PFSK-1 (cell line): ENCODE measurements around the gene CFD. TPM values are rescaled to one million over a fixed set of nuclear protein-coding genes. Genes with fewer than 3 reads are reported as not detected.

Experiments used
- FOXP2 ChIP-seq: optimal IDR thresholded peaks from 2 replicates; pipeline ENCODE3; 2011; ENCODE audit warnings: borderline replicate concordance, control low read depth, inconsistent platforms; ENCODE audit not compliant: insufficient read depth; ENCODE audit errors: extremely low read length, extremely low read depth
- POLR2AphosphoS5 ChIP-seq: IDR thresholded peaks from 2 replicates; pipeline ENCODE4 v1.6.1; 2012; ENCODE audit warnings: low read depth, mild to moderate bottlenecking, control low read depth, low read length, moderate library complexity
- SIN3A ChIP-seq: IDR thresholded peaks from 2 replicates; pipeline ENCODE4 v1.6.1; 2012; ENCODE audit warnings: mild to moderate bottlenecking, low read length, moderate library complexity, borderline replicate concordance; ENCODE audit not compliant: insufficient read depth
- TAF1 ChIP-seq: IDR thresholded peaks from 2 replicates; pipeline ENCODE4 v1.6.1; 2012; ENCODE audit warnings: low read length, control low read depth, borderline replicate concordance; ENCODE audit not compliant: insufficient read depth
- polyA plus RNA-seq: library from polyadenylated mRNA; unstranded; fragments of >200 nt; gene quantifications from one replicate; pipeline ENCODE4 v1.2.1, GENCODE V29; 2012; ENCODE audit warnings: low read depth, missing spikeins; ENCODE audit not compliant: insufficient read length
- TF ChIP-seq, protein P1 (sequence below), 2 experiments: IDR thresholded peaks; 2 replicates each; pipeline versions ENCODE4 v1.6.1 to v1.8.0; 2011 to 2012; ENCODE audit warnings: low read depth in 2 of 2, low read length in 2 of 2, control low read depth in 1 of 2, inconsistent platforms in 1 of 2, mild to moderate bottlenecking in 1 of 2, moderate library complexity in 1 of 2; ENCODE audit not compliant: insufficient read depth in 1 of 2

The CFD gene
- 55.1 TPM for polyA plus RNA-seq

DNA sequence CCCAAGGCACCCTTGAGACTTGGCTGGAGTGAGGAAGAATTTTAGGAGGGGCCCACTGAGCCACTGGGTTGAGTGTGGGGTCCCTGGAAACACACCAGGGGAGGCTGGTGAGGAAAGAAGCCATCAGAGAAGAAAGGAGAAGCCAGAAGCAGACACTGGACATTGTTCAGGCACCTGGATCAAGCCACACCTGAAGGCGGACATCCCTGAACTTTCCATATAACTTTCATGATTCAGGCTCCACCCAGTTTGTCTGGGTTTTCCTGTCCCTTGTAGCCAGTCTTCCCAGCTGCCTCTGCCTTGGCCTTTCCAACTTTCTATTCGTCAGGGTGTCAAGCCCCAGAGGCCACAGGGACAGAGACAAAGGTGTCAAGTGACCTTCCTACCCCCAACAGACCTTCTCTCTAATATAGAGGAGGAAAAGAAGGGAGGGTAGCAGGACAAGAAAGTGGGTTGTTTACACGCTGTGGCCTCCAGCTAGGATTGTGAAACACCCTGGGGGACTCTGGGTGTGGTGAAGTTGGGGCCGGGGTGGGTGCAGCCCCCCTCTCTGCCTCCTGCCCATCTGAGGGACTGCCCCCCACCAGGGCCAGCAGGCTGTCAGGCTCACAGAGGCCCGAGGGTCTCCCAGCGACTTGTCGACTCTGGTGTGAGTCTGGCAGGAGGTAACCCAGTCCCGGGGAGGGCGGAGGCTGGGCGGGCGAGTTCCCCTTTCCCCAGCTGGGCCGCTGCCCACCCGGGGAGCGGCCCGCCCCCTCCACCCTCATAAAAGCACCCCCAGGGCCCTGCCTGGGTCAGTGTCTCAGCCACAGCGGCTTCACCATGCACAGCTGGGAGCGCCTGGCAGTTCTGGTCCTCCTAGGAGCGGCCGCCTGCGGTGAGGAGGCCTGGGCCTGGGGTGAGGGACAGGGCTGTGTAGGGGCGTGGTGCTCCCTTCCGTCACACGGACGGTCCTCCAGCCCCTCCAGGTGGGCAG lies at the start of gene CFD:
Gene CFD, plus strand, starts transcription at position 797 of the 976 bp plus-strand sequence. Its CDS starts 26 bp downstream, at position 823.
- no peak for TF ChIP-seq TAF1
- no peak for TF ChIP-seq FOXP2
- TF ChIP-seq POLR2AphosphoS5 = no peak
- TF ChIP-seq, protein P1, sequence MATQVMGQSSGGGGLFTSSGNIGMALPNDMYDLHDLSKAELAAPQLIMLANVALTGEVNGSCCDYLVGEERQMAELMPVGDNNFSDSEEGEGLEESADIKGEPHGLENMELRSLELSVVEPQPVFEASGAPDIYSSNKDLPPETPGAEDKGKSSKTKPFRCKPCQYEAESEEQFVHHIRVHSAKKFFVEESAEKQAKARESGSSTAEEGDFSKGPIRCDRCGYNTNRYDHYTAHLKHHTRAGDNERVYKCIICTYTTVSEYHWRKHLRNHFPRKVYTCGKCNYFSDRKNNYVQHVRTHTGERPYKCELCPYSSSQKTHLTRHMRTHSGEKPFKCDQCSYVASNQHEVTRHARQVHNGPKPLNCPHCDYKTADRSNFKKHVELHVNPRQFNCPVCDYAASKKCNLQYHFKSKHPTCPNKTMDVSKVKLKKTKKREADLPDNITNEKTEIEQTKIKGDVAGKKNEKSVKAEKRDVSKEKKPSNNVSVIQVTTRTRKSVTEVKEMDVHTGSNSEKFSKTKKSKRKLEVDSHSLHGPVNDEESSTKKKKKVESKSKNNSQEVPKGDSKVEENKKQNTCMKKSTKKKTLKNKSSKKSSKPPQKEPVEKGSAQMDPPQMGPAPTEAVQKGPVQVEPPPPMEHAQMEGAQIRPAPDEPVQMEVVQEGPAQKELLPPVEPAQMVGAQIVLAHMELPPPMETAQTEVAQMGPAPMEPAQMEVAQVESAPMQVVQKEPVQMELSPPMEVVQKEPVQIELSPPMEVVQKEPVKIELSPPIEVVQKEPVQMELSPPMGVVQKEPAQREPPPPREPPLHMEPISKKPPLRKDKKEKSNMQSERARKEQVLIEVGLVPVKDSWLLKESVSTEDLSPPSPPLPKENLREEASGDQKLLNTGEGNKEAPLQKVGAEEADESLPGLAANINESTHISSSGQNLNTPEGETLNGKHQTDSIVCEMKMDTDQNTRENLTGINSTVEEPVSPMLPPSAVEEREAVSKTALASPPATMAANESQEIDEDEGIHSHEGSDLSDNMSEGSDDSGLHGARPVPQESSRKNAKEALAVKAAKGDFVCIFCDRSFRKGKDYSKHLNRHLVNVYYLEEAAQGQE (IDR thresholded peaks at IDR 0.05; ENCODE audit: insufficient read depth in 1 of 2, low read depth in 2 of 2, low read length in 2 of 2) = no peak
- no peak for TF ChIP-seq SIN3A

DNA sequence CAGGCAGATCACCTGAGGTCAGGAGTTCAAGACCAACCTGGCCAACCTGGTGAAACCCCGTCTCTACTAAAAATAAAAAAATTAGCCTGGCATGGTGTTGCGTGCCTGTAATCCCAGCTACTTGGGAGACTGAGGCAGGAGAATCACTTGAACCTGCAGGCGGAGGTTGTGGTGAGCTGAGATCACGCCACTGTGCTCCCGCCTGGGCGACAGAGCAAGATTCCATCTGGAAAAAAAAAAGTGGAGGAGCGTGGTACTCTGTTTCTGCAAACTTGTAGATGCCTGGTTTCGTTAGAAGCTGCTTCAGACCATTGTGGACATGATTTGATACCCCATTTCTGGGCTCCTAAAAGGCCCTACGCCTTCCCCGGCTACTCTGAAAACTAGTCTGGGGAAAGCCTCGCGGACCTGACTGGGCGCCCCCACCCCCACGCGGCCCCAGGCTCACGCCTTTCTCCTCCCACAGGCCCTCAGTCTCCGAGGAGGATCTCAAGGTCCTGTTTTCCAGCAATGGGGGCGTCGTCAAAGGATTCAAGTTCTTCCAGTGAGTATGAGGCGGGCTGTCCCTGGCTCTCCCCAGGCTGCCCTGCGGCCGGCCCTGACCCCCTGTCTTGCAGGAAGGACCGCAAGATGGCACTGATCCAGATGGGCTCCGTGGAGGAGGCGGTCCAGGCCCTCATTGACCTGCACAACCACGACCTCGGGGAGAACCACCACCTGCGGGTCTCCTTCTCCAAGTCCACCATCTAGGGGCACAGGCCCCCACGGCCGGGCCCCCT lies 49.2 kb upstream of the CFD start:
- no peak for TF ChIP-seq POLR2AphosphoS5
- TF ChIP-seq, protein P1 (IDR thresholded peaks at IDR 0.05; ENCODE audit: insufficient read depth in 1 of 2, low read depth in 2 of 2, low read length in 2 of 2) = no peak
- TF ChIP-seq TAF1 = no peak
- TF ChIP-seq SIN3A = no peak
- TF ChIP-seq FOXP2 = no peak

DNA sequence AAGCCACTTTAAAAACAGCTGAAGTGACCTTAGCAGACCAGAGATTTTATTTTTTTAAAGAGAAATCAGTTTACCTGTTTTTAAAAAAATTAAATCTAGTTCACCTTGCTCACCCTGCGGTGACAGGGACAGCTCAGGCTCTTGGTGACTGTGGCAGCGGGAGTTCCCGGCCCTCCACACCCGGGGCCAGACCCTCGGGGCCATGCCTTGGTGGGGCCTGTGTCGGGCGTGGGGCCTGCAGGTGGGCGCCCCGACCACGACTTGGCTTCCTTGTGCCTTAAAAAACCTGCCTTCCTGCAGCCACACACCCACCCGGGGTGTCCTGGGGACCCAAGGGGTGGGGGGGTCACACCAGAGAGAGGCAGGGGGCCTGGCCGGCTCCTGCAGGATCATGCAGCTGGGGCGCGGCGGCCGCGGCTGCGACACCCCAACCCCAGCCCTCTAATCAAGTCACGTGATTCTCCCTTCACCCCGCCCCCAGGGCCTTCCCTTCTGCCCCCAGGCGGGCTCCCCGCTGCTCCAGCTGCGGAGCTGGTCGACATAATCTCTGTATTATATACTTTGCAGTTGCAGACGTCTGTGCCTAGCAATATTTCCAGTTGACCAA lies 48.5 kb upstream of the CFD start:
- TF ChIP-seq POLR2AphosphoS5 (no peak), TAF1 (no peak), FOXP2 (no peak), SIN3A (no peak)
- TF ChIP-seq, protein P1 (IDR thresholded peaks at IDR 0.05; ENCODE audit: insufficient read depth in 1 of 2, low read depth in 2 of 2, low read length in 2 of 2) = no peak

DNA sequence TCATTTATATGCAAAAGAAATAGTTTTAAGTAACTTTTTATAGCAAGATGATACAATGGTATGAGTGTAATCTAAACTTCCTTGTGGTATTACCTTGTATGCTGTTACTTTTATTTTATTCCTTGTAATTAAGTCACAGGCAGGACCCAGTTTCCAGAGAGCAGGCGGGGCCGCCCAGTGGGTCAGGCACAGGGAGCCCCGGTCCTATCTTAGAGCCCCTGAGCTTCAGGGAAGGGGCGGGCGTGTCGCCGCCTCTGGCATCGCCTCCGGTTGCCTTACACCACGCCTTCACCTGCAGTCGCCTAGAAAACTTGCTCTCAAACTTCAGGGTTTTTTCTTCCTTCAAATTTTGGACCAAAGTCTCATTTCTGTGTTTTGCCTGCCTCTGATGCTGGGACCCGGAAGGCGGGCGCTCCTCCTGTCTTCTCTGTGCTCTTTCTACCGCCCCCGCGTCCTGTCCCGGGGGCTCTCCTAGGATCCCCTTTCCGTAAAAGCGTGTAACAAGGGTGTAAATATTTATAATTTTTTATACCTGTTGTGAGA lies 47.9 kb upstream of the CFD start:
- TF ChIP-seq FOXP2 (no peak), SIN3A (no peak)

DNA sequence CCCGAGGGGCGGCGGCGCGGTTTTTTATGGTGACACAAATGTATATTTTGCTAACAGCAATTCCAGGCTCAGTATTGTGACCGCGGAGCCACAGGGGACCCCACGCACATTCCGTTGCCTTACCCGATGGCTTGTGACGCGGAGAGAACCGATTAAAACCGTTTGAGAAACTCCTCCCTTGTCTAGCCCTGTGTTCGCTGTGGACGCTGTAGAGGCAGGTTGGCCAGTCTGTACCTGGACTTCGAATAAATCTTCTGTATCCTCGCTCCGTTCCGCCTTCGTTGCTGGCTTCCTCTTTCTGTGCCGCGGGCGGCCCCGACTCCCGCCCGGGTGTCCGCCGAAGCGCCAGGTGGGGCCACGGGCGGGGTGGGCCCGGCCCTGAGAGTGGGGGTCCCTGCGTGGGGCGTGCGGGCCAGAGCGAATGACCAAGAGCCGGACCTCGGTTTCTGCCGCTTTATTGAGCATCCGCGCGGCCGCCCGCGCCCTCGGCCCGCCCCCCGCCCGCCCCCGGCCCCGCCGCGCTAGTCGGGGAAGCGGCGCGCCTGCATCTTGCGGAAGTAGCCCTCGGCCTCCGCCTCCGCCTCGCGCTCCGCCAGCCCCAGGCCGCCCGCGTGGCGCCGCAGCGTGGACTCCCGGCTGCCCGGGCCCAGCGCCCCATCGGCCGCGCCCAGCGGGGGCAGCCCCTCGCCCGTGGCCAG lies 47.3 kb upstream of the CFD start:
- TF ChIP-seq POLR2AphosphoS5 (peak; percentile 15; the same call in 1 of the 2 replicates), FOXP2 (no peak)
- TF ChIP-seq, protein P1 (IDR thresholded peaks at IDR 0.05; ENCODE audit: insufficient read depth in 1 of 2, low read depth in 2 of 2, low read length in 2 of 2) = no peak
